ENCODE measurements around the gene NR5A2.

Gene NR5A2

DNA sequence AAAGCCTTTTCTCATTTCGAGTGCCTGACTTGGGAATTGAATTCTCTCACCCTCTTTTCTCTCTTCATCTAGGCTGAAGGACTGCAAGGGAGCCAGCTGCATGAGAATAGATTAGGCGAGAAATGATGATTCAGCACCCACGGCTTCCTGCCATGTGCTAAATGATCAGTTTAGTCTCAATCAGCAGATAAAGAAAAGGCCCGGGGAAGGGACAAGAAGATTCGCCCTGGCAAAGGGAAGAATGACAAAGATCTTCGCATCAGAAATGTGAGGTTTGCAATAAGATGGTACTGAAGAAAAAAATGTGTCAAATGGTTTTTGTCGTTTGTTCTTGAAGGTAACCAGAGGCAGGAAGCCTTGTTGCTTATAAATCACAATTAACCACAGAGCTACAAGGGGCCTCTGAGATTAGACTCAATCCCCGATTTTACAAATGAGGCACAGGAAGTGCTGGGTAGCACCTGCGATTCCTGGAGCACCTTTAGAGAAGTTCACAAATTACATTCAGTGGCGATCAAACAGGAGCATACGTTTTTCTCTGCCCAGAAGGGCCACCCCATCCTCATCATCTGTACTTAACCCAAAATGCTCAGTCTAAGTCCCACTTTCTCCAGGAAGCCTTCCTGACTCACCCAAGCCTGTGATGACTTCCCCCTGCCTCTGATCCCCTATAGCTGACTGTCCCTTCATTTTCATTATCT, 198.9 kb downstream of the NR5A2 start:
- no peak for TF ChIP-seq CTCF (IDR thresholded peaks at IDR 0.05; ENCODE audit: low read depth, low read length)
- H3K4me3 ChIP-seq (ENCODE audit: low read depth, low read length): no peak overlapping the region

DNA sequence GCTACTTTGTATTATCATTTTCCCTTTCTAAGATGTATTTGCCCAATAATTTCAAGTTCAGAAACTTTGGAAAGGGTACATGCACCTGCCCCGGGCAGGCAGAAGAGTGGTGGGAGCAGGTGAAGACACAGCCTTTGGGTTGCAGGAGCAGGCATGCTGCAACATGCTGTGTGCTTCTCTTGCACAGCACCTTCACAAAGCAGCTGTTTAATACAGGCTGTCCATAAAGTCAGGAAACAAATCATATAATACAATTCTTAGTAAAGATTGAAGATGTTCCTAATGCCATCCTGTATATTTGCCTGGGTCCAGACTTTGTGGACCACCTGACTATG, 199.4 kb downstream of the NR5A2 start:
- no peak overlapping the region for H3K4me3 ChIP-seq (ENCODE audit: low read depth, low read length)

More for the DNA sequence above, 199.4 kb downstream of the NR5A2 start:
- no peak for TF ChIP-seq CTCF (IDR thresholded peaks at IDR 0.05; ENCODE audit: low read depth, low read length)
